ENCODE results near the gene PLA2G5.
"Not testable (repeated sequence)": the region's sequence is repeated elsewhere in the genome, so short reads cannot be mapped to it uniquely, and the experiment has no call there.

The PLA2G5 gene

DNA sequence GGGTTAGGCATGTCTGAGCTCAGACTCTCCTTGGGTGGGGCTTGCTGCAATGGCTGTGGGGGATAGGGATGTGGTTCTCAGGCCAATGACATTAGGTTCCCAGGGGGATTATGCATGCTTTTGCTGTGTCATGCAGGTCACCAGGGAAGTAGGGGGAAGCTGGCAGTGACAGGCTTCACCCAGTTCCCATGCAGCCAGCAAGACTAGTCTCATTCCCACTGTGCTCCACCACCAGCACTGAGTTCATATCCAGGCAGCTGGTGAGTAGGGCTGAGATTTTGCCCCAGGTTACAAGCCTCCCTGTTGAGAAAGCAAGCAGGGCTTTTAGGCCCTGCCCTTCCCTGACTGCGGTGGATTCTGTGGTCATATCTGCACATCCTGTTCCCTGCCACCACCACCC is 32.1 kb upstream of the PLA2G5 start:
- no peaks in the 10 kb centered on the region for H3K36me3 ChIP-seq (ENCODE audit: control insufficient read depth, insufficient read depth, low read length)
- H3K4me1 ChIP-seq (ENCODE audit: control insufficient read depth, insufficient read depth, low read length, poor library complexity, severe bottlenecking) = peaks cover 4% of the 10 kb centered on the region
- H3K4me3 ChIP-seq (ENCODE audit: insufficient read depth, low read depth, low read length, poor library complexity, severe bottlenecking) = no peak overlapping the region
- no peak for DNase-seq
- no peaks in the 10 kb centered on the region for H3K9me3 ChIP-seq (ENCODE audit: control insufficient read depth, low read length)
- H3K27me3 ChIP-seq (replicated peaks; ENCODE audit: control insufficient read depth, insufficient read depth, low read length, poor library complexity, severe bottlenecking) = no peaks in the 10 kb centered on the region
- no peak overlapping the region for H3K27ac ChIP-seq (ENCODE audit: insufficient read depth, low read length, poor library complexity, severe bottlenecking)

DNA sequence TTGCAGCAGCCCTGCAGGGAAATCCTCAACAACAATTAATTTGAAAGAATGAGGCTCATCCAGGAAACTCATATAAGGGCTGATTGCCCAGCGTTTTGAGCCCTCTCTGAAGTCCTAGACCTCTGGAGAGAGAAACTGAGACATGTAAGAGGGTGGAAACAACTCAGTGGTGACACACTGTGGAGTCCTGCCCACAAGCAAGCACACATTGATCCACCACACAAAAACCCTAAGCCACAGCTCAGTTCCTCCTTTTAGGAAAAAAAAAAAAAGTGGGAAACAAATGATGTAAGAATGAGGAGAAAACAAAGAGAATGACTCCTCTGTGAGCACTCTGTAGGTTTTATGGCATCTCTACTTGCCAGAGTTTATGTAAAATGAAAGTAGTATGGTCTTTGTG is 22.9 kb upstream of the PLA2G5 start:
- no peak overlapping the region for H3K27ac ChIP-seq (ENCODE audit: insufficient read depth, low read length, poor library complexity, severe bottlenecking)
- no peak overlapping the region for H3K4me3 ChIP-seq (ENCODE audit: insufficient read depth, low read depth, low read length, poor library complexity, severe bottlenecking)
- H3K4me1 ChIP-seq (ENCODE audit: control insufficient read depth, insufficient read depth, low read length, poor library complexity, severe bottlenecking) = no peaks in the 10 kb centered on the region
- no peaks in the 10 kb centered on the region for H3K27me3 ChIP-seq (replicated peaks; ENCODE audit: control insufficient read depth, insufficient read depth, low read length, poor library complexity, severe bottlenecking)
- no peaks in the 10 kb centered on the region for H3K36me3 ChIP-seq (ENCODE audit: control insufficient read depth, insufficient read depth, low read length)
- H3K9me3 ChIP-seq (ENCODE audit: control insufficient read depth, low read length) = no peaks in the 10 kb centered on the region
- DNase-seq = no peak

DNA sequence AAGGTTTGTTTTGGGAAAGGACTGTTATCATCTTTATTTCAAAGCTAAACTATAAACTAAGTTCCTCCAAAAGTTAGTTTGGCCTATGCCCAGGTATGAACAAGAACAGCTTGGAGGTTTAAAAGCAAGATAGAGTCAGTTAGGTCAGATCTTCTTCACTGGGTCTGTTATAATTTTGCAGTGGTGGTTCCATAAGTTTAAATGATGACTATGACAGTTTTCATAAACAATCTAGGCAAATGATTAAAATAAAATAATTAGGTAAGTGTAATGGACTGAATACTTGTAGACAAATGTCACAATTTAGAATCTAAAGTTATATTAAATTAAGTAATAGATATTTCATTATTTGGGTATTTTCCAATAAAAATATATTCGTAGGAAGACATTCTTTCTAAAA is 21.4 kb upstream of the PLA2G5 start:
- H3K27me3 ChIP-seq (replicated peaks; ENCODE audit: control insufficient read depth, insufficient read depth, low read length, poor library complexity, severe bottlenecking) = no peaks in the 10 kb centered on the region
- no peaks in the 10 kb centered on the region for H3K4me1 ChIP-seq (ENCODE audit: control insufficient read depth, insufficient read depth, low read length, poor library complexity, severe bottlenecking)
- H3K9me3 ChIP-seq (ENCODE audit: control insufficient read depth, low read length) = no peaks in the 10 kb centered on the region
- DNase-seq = no peak
- no peaks in the 10 kb centered on the region for H3K36me3 ChIP-seq (ENCODE audit: control insufficient read depth, insufficient read depth, low read length)
- no peak overlapping the region for H3K27ac ChIP-seq (ENCODE audit: insufficient read depth, low read length, poor library complexity, severe bottlenecking)
- H3K4me3 ChIP-seq (ENCODE audit: insufficient read depth, low read depth, low read length, poor library complexity, severe bottlenecking) = no peak overlapping the region

DNA sequence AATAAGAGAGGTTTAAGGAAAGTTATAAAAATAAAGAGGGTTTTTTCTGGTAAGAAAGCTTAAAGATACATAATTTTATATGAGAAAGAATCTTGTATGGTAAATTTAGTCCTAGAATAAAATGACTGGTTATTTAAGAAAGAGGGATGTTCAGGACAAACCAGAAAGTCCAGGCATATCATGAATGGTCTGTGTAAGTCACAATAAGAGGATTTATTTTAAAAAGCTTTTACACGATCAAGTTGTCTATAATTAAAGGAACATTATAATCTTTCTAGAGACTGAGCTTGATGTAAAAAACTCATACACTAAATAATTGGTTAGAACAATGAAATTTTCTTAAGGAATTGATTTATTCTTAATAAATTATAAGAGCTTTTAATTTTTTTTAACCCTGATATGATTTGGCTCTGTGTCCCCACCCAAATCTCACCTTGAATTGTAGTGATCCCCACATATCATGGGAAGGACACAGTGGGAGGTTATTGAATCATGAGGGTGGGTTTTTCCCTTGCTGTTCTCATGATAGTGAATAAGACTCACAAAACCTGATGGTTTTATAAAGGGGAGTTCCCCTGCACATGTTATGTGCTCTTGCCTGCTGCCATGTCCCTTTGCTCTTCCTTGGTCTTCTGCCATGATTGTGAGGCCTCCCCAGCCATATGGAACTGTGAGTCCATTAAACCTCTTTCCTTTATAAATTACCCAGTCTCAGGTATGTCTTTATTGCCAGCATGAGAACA is 20.8 kb upstream of the PLA2G5 start:
- H3K4me1 ChIP-seq (ENCODE audit: control insufficient read depth, insufficient read depth, low read length, poor library complexity, severe bottlenecking); H3K27ac ChIP-seq (ENCODE audit: insufficient read depth, low read length, poor library complexity, severe bottlenecking); DNase-seq; H3K9me3 ChIP-seq (ENCODE audit: control insufficient read depth, low read length); H3K27me3 ChIP-seq (replicated peaks; ENCODE audit: control insufficient read depth, insufficient read depth, low read length, poor library complexity, severe bottlenecking); H3K4me3 ChIP-seq (ENCODE audit: insufficient read depth, low read depth, low read length, poor library complexity, severe bottlenecking); H3K36me3 ChIP-seq (ENCODE audit: control insufficient read depth, insufficient read depth, low read length): not testable (repeated sequence)

DNA sequence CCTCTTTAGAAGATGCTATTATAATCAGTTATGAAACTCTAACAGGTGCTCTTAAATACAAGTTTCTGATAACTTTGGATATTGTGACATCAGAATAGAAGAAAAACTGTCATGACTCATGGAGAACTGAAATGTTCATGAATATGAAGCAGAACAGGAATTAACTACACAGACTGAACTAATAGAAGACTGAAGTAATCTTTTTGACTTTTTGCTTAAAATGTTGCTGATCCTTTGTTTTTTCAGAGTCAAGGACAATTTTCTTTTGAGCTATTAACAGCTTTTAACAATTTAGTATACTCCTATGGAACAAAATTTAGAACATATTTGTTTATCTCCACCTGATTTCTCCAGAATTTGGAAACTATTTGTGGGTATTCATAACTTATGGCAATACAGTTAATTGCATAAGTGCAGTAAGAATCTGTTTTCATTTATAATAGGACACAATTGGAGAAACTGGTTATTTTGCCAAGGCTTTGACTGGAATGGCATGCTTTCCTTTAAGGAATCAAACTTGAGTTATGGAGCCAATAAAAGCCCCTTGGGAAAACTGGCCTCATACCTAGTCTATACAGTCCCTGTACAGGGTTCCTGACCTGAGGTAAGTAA is 18.7 kb upstream of the PLA2G5 start:
- DNase-seq = no peak
- H3K4me3 ChIP-seq (ENCODE audit: insufficient read depth, low read depth, low read length, poor library complexity, severe bottlenecking) = no peak overlapping the region

DNA sequence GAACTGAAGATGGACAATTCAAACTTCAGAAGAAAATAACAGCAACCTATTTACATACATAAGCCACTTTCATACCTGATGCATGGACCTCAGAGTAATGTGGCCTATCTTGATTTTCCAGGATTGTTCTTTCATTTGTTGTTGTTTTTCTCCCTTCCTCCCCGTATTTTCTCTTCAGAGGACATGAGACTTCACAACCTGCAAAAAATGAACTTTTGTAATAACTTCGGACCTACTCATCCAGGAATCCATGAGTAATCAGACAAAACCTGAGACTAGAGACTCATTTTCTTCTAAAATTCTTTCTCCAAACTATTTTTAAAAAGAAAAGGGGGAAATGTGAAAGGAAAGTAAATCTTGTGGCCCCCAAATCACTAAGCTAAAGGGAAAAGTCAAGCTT is 17.6 kb upstream of the PLA2G5 start:
- Histone ChIP-seq H3K9me3 (ENCODE audit: control insufficient read depth, low read length) (no peaks in the 10 kb centered on the region), H3K27ac (ENCODE audit: insufficient read depth, low read length, poor library complexity, severe bottlenecking) (no peak overlapping the region), H3K27me3 (replicated peaks; ENCODE audit: control insufficient read depth, insufficient read depth, low read length, poor library complexity, severe bottlenecking) (no peaks in the 10 kb centered on the region), H3K4me1 (ENCODE audit: control insufficient read depth, insufficient read depth, low read length, poor library complexity, severe bottlenecking) (no peaks in the 10 kb centered on the region), H3K36me3 (ENCODE audit: control insufficient read depth, insufficient read depth, low read length) (no peaks in the 10 kb centered on the region), H3K4me3 (ENCODE audit: insufficient read depth, low read depth, low read length, poor library complexity, severe bottlenecking) (no peak overlapping the region)
- DNase-seq = no peak

More for the DNA sequence above, 18.7 kb upstream of the PLA2G5 start:
- Histone ChIP-seq H3K9me3 (ENCODE audit: control insufficient read depth, low read length) (no peaks in the 10 kb centered on the region), H3K36me3 (ENCODE audit: control insufficient read depth, insufficient read depth, low read length) (no peaks in the 10 kb centered on the region), H3K27me3 (replicated peaks; ENCODE audit: control insufficient read depth, insufficient read depth, low read length, poor library complexity, severe bottlenecking) (no peaks in the 10 kb centered on the region), H3K4me1 (ENCODE audit: control insufficient read depth, insufficient read depth, low read length, poor library complexity, severe bottlenecking) (no peaks in the 10 kb centered on the region), H3K27ac (ENCODE audit: insufficient read depth, low read length, poor library complexity, severe bottlenecking) (no peak overlapping the region)

DNA sequence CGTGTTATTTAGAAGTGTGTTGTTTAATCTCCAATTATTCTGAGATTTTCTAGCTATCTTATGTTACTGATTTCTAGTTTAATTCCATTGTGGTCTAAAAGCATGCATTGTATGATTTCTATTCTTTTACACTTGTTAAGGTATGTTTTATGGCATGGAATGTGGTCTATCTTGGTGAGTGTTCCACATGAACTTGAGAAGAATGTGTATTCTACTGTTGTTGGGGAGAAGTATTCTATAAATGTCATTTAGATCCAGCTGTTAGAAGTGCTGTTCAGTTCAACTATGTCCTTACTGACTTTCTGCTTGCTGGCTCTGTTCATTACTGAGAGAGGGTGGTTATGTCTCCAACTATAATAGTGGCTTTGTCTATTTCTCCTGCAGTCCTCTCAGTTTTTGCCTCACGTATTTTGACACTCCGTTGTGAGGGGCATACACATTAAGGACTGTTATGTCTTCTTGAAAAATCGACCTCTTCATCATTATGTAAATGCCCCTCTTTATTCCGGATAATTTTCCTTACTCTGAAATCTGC is 12.0 kb upstream of the PLA2G5 start:
- no peak overlapping the region for H3K27ac ChIP-seq (ENCODE audit: insufficient read depth, low read length, poor library complexity, severe bottlenecking)
- no peaks in the 10 kb centered on the region for H3K9me3 ChIP-seq (ENCODE audit: control insufficient read depth, low read length)
- no peaks in the 10 kb centered on the region for H3K36me3 ChIP-seq (ENCODE audit: control insufficient read depth, insufficient read depth, low read length)
- DNase-seq = no peak
- H3K27me3 ChIP-seq (replicated peaks; ENCODE audit: control insufficient read depth, insufficient read depth, low read length, poor library complexity, severe bottlenecking) = no peaks in the 10 kb centered on the region
- H3K4me3 ChIP-seq (ENCODE audit: insufficient read depth, low read depth, low read length, poor library complexity, severe bottlenecking) = no peak overlapping the region
- H3K4me1 ChIP-seq (ENCODE audit: control insufficient read depth, insufficient read depth, low read length, poor library complexity, severe bottlenecking) = peaks cover 13% of the 10 kb centered on the region

DNA sequence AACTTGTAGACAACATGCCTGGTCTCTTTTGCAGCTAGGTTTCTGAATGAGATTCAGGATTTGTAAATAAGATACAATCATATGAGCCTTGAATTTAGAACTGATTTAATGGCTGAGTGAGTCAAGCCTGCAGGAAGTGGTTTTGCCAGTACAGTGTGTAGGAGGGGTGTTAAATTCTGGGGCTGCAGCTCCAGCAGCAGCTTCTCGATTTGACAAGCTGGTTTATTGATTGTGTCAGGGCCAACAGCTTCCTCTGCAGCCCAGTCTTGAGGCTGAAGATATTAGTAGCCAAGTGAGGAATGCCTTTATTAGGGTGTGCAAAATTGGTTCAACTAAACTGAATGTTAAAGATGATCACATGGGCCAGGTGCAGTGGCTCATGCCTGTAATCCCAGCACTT is 11.5 kb upstream of the PLA2G5 start:
- Histone ChIP-seq H3K4me3 (ENCODE audit: insufficient read depth, low read depth, low read length, poor library complexity, severe bottlenecking) (no peak overlapping the region), H3K27ac (ENCODE audit: insufficient read depth, low read length, poor library complexity, severe bottlenecking) (no peak overlapping the region), H3K9me3 (ENCODE audit: control insufficient read depth, low read length) (no peaks in the 10 kb centered on the region), H3K4me1 (ENCODE audit: control insufficient read depth, insufficient read depth, low read length, poor library complexity, severe bottlenecking) (peaks cover 13% of the 10 kb centered on the region), H3K36me3 (ENCODE audit: control insufficient read depth, insufficient read depth, low read length) (no peaks in the 10 kb centered on the region), H3K27me3 (replicated peaks; ENCODE audit: control insufficient read depth, insufficient read depth, low read length, poor library complexity, severe bottlenecking) (no peaks in the 10 kb centered on the region)
- no peak for DNase-seq

DNA sequence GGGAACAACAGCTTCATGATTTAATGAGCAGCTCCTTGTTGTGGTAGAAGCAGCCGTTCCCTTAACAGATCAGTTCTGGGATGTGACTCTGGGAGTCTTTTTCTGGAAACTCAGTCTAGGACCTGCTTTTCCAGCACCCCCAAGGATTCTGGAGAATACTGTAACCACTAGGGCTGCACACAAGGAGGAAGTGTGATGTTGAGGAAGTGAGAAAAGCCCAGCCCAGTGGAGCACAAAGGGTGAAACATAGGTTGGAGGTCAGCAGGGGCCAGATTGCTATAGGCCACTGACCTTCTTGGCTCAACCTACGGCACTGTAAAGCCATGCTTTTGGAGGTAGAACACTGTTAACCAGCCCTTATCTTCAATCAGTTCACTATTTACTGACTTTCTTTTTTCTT is 10.1 kb upstream of the PLA2G5 start:
- Histone ChIP-seq H3K4me1 (ENCODE audit: control insufficient read depth, insufficient read depth, low read length, poor library complexity, severe bottlenecking) (peaks cover 13% of the 10 kb centered on the region), H3K36me3 (ENCODE audit: control insufficient read depth, insufficient read depth, low read length) (no peaks in the 10 kb centered on the region), H3K27me3 (replicated peaks; ENCODE audit: control insufficient read depth, insufficient read depth, low read length, poor library complexity, severe bottlenecking) (no peaks in the 10 kb centered on the region), H3K4me3 (ENCODE audit: insufficient read depth, low read depth, low read length, poor library complexity, severe bottlenecking) (no peak overlapping the region), H3K27ac (ENCODE audit: insufficient read depth, low read length, poor library complexity, severe bottlenecking) (no peak overlapping the region), H3K9me3 (ENCODE audit: control insufficient read depth, low read length) (no peaks in the 10 kb centered on the region)
- no peak for DNase-seq

DNA sequence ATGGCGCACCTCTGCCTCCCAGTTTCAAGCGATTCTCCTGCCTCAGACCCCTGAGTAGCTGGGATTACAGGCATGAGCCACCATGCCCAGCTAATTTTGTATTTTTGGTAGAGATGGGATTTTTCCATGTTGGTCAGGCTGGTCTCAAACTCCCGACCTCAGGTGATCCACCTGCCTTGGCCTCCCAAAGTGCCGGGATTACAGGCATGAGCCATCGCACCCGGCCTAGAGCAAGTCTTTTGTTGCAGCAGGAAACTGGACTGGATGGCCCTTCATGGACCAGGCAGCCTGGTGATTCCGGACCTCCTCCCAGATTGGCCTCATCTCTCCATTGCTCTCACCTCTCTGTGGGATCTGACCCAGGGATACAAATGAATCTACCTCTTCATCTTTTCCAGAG is 9.2 kb upstream of the PLA2G5 start:
- H3K4me3 ChIP-seq (ENCODE audit: insufficient read depth, low read depth, low read length, poor library complexity, severe bottlenecking) = not testable (repeated sequence)

More for the DNA sequence above, 9.2 kb upstream of the PLA2G5 start:
- not testable (repeated sequence) for H3K27me3 ChIP-seq (replicated peaks; ENCODE audit: control insufficient read depth, insufficient read depth, low read length, poor library complexity, severe bottlenecking); H3K9me3 ChIP-seq (ENCODE audit: control insufficient read depth, low read length); H3K27ac ChIP-seq (ENCODE audit: insufficient read depth, low read length, poor library complexity, severe bottlenecking); DNase-seq; H3K36me3 ChIP-seq (ENCODE audit: control insufficient read depth, insufficient read depth, low read length)
- peaks cover 13% of the 10 kb centered on the region for H3K4me1 ChIP-seq (ENCODE audit: control insufficient read depth, insufficient read depth, low read length, poor library complexity, severe bottlenecking)

All from effector memory CD4-positive, alpha-beta T cell (primary cell).